Activated CD4-positive, CD25-positive, alpha-beta regulatory T cell treated with anti-CD3 and anti-CD28 coated beads, Interleukin-2, amount 50 U/mL, for 16 hours (primary cell): ENCODE results near the gene MED29.

Source experiments
- DNase-seq: peaks from one replicate; pipeline ENCODE4 v3.0.0-alpha.2; 2020; ENCODE audit warnings: low read depth, low spot score

MED29 gene

DNA sequence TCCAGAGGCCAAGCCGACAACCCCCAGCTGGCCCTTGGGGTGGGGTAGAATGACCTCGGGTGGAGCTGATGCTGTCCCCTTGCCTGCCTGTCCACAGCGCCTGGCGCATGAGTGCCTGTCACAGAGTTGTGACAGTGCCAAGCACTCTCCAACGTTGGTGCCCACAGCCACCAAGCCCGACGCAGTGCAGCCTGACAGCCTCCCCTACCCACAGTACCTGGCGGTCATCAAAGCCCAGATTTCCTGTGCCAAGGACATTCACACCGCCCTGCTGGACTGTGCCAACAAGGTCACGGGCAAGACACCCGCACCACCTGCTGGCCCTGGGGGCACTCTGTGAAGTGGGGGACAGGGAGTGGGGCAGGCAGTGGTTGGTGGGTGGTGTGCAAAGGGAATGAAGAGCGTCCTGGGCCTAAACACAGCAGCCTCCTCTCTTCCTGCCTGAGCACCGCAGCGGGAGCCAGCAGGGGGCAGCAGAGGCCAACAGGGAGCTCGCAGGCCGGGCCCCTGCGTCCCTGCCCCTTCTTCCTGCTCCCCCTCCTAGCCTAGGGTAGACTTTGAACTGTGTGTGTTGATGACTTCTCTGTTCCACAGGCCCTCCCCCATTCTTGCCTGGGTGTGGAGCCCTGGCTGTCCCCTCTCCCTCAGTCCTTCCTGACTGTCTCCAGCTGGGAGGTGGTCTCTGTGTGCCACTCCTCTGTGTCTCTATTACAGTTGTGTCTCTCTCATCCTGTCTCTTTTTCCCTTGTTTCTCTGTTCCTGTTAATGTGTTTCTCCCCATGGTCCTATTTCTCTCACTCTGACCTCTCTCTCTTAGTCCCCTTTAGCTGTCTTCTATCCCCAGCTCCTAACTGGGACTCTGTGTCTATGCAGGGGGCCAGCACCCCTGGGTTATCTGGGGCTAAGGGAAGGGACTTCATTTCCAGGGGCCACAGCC is 6.5 kb downstream of the MED29 start:
- DNase-seq, result peak; percentile 87

DNA sequence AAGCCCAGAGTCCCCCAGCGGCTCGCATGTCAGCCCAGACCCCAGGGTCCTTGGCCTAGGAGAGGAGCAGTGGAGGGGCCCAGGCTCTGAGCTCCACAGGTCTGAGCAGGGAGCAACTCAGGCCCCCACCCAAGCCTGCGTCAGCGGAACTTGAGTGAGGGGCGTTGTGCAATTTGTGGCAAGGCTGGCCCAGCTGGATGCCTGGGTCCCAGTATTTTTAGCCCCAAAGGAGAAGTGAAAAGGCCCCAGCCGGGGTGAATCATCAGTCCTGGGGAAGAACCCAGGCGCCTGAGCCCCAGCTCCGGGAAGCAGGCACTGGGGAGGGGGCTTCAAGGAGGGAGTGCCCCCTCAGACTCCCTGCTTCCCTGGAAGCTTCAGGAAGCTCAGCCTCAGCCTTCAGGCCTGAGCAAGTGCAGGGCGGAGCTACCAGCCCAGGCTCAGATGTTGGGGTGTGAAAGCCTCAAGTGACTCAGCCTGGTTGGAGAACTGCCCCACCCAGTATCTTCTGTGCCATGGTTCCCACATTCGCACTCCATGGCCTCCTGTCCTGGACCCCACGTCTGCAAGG is 7.2 kb downstream of the MED29 start:
- no peak for DNase-seq

DNA sequence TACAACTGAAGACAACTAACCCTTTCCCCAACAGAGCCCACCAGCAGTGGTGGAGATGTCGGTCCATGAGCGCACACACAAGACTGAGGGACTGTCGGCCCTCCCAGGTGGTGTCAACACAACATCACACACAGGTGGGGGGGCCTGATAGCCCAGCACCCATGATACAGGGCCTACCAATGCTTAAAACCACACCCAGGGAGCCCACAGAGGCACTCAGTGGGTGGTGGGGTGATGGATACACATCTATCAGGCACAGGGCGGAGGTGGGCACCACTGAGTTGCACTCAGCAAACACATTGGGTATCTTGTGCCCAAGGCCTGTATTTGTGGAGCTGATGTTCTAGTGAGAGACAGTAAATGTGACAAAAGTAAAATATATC is 8.5 kb downstream of the MED29 start:
- no peak for DNase-seq

DNA sequence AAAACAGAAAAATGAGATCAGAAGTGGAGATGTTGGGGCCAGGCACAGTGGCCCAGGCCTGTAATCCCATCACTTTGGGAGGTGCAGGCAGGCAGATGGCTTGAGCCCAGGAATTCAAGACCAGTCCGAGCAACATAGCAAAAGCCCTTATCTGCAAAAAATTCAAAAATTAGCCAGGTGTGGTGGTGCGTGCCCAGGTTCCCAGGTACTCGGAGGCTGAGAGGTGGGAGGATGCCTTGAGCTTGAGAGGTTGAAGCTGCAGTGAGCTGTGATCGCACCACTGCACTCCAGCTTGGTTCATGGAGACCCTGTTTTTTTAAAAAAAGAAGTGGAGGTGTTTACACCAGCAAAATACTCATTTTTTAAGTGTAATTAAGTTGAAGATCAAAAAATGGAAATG is 8.9 kb downstream of the MED29 start:
- DNase-seq, result no peak

DNA sequence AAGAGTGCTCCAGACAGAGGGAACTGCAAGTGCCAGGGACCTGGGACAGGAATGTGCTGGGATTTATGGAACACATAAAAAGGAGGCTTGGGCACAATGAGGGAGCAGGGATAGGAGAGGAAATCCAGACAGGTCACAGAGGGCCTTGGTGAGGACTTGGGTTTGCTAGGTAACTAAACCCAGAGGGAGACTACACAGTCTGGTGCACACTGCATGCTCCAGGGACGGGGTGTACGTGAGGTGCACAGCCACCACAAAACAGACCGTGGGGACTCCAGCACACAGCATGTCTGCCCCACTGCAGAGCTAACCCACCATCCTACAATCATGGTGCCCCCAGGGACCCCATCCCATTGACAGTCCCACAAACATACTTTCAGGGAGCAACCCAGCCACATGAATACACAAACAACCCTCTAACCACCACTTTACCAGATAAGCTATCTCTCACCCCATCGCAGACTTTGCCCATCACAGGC is 9.9 kb downstream of the MED29 start:
- DNase-seq, result no peak

DNA sequence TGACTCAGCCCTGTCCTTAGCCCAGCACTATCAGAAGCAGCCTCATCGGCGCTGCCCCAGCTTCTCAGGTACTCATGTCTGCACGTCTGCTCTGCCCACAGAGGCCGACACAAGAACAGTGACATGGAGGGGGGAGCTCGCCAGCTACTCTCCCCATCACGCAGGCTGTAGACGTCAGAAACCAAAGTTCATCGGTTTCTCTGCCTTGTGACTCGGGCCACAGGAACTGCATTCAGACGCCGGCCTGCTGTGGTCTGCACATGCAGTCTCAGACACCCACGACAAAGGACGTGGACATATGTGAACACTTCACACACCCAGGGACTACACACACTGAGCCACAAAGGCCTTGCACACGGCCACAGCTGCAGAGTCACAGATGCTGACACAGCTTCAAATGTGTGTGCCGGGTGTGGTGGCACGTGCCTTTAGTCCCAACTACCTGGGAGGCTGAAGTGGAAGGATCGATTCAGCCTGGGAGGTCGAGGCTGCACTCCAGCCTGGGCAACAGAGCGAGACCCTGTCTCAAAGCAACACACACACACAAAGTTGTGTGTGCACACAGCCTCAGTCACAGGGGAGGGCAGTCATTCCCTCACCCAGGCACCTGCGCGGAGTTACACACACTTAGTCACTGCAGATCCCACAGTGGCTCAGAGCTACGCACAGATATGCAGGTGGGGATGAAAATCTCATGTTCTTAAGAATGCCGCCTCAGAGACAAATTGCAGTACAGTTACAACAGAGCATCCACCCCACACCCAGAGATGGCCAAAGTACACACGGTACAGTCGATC is 10.6 kb downstream of the MED29 start:
- peak; percentile 65 for DNase-seq

DNA sequence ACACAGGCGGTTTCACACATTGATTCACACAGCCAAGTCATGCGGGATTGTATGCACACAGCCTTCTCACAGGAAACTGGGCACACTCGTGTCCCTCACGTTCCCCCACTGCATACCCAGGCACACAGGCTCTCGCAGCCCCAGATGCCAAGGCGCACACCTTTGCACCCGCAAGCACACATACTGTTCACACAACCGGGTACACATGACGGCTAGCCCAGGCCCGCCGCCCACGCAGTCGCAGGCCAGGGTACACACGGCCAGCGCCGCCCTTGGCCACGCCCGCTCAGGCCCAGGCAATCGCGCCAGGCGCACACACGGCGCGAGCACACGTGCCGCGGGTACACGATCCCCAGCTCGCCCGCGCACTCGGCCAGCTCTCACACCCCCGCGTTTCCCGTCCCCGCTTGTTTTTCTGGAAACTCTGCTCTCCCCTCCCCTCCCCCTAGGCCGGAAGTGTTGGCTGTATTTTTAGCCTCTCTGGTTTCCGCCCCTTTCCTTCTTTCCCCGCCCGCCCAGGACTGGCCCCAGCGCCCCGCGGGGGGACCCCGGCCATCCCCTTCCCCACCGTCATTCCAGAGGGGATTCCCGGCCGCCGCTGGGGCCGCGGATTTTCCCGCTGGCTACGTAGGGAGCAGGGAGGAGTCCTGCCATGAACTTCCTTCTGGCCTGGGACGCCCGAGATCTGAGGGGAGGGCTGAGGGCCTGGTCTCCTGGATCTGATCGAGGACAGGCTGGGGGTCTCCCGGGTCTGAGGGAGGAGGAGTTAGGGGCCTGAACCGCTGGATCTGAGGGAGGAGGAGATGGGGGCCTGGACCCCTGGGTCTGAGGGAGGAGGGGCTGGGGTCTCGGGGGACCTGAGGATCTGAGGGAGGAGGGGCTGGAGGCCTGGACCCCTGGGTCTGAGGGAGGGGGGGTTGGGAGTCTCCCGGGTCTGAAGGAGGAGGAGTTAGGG is 11.4 kb downstream of the MED29 start:
- DNase-seq, result peak; percentile 73

DNA sequence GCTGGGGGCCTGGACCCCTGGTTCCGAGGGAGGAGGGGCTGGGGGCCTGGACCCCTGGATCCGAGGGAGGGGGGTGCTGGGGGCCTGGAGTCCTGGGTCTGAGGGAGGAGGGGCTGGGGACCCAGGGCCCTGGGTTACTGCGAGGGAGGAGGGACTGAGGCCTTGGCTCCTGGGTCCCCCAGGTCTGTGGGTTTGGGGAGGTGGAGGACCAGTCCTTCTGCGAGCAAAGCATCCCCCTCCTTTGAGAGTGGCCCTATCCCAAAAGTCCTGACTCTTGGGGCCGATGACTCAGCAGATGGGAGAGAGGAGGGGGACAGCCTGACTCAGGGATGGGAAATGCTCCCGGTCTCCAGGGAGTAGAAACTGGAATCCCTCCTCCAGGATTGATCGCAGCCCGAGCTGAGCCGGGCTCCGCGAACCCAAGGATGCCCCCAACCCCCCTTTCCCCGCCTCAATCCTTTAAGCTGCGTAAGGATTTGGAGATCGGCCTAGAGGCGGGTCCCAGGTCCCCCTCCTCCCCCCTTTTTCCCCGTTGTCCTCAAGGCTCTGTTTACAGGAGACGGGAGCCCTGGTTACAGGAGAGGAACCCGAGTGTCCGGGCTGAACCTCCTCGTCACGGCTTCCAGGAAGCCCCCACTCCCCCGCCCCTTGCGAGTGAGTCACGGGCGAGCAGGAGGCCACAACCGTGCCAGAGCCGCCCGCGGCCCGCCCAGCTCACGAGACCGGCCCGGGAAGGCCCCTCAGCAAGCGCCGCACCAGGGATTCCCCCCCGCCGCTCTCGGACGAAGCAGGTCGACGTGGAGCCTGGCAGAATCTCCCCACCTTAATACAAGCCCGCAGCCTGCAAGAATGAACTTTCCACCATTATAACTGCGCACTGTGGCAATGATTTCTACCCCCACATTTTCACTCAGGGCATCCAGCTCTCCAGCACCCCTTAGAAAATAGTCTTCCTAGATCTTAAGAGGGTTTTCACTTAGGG is 12.4 kb downstream of the MED29 start:
- DNase-seq, result peak; percentile 95

DNA sequence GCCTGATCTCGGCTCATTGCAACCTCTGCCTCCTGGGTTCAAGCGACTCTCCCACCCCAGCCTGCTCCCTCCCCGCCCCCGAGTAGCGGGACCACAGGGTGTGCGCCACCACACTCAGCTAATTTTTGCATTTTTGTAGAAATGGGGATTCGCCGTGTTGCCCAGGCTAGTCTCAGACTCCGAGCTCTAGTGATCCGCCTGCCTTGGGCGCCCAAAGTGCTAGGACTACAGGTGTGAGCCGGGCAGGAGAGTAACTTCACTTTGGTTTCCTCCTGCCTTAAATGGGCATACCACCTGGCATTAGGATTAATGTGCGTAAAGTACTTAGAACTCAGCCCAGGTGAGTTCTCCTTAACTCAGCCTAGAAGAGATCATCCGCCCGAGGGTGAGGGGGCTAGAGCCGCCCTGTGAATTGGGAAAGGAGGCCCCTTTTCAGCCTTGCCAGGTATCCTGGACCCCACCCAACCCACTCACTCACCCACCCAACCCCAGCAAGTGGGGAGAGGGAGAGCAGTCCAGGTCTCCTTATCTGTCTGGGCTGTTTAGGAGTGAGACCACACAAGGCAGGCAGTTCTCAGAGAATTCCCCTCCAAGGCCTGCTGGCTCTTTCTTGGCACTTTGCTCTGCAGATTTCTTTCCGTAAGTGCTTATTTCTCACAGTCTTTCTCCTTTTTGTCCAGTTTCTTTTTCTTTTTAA is 14.2 kb downstream of the MED29 start:
- DNase-seq, result no peak

DNA sequence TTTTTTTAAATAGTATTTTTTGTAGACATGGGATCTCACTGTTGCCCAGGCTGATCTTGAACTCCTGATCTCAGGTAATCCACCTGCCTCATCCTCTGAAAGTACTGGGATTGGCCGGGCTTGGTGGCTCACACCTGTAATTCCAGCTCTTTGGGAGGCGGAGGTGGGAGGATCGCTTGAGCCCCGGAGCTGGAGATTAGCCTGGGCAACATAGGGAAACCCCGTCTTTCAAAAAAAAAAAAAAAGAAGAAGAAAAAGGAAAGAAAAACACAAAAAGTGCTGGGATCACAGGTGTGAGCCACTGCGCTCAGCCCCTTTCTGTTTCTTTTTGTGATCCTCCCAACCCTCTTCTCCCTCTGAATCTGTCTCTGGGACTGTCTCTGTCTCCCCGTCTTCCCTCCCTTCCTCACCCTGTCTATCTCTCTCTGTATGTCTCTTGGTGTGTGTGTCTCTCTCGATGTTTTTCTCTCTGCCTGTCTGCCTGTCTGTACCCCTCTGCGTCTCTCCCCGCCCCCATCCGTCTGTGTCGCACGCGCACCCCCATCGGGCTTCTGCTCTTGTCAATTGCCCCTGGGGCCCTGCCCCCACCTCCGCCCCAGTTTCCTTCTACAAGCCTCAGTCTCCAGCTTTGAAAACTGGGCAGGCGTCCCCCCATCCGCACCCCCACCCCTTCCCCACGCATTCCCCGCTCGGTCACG is 14.9 kb downstream of the MED29 start:
- DNase-seq, result peak; percentile 75

DNA sequence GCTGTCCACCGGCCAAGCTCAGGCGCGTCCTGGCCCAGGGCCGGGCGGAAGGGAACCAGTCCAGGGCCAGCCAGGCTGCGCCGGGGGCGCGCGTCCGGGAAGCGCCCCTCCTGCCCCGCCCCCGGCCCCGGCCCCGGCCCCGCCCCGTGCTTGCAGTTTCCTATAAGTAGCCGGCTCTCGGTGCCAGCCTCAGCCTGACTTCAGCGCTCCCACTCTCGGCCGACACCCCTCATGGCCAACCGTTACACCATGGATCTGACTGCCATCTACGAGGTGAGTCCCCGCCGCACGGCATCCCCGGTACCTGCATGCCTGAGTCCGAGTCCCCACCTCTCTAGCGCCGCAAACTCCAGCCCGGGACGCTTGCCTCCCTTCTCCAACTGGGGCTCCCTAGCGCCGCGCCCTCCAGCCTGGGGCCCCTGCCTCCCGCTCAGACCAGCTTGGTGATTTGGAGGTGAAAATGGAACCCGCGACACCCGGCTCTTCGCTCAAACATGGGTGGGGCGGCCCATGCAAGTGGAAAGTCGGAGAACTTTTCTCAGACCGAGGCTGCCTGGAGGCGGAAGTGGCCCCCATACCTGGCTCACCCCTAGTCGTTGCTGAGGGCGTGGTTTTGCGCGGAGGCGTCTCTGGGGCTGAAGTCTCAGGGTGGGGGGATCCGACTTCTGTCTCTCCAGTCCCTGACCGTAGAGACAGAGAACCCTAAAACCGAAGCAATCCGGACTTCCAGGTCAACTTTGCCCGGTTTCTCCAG is 15.7 kb downstream of the MED29 start, which contains the start of gene ZFP36:
TSS of gene ZFP36 (plus strand) at position 192 of the 754 bp plus-strand sequence. CDS start at position 250, 58 bp downstream.
- DNase-seq, result peak; percentile 79

DNA sequence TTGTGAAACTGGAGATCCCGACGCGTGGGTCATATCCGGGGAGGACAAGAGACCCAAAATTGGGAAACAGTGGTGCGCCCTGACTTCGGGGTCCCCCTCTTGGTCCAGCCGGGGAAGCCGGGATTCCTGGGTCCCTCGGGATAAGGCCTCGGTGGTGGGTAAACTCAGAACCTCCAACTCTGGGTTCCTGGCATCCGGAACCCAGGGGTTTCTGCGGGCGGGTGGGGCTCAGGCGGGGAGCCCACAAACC is 16.2 kb downstream of the MED29 start:
- DNase-seq, result peak; percentile 44

DNA sequence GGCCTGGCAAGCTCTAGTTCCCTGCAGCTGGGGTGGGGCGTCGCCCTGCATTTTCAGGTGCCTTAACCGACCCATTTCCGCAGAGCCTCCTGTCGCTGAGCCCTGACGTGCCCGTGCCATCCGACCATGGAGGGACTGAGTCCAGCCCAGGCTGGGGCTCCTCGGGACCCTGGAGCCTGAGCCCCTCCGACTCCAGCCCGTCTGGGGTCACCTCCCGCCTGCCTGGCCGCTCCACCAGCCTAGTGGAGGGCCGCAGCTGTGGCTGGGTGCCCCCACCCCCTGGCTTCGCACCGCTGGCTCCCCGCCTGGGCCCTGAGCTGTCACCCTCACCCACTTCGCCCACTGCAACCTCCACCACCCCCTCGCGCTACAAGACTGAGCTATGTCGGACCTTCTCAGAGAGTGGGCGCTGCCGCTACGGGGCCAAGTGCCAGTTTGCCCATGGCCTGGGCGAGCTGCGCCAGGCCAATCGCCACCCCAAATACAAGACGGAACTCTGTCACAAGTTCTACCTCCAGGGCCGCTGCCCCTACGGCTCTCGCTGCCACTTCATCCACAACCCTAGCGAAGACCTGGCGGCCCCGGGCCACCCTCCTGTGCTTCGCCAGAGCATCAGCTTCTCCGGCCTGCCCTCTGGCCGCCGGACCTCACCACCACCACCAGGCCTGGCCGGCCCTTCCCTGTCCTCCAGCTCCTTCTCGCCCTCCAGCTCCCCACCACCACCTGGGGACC is 16.6 kb downstream of the MED29 start:
- DNase-seq, result no peak

DNA sequence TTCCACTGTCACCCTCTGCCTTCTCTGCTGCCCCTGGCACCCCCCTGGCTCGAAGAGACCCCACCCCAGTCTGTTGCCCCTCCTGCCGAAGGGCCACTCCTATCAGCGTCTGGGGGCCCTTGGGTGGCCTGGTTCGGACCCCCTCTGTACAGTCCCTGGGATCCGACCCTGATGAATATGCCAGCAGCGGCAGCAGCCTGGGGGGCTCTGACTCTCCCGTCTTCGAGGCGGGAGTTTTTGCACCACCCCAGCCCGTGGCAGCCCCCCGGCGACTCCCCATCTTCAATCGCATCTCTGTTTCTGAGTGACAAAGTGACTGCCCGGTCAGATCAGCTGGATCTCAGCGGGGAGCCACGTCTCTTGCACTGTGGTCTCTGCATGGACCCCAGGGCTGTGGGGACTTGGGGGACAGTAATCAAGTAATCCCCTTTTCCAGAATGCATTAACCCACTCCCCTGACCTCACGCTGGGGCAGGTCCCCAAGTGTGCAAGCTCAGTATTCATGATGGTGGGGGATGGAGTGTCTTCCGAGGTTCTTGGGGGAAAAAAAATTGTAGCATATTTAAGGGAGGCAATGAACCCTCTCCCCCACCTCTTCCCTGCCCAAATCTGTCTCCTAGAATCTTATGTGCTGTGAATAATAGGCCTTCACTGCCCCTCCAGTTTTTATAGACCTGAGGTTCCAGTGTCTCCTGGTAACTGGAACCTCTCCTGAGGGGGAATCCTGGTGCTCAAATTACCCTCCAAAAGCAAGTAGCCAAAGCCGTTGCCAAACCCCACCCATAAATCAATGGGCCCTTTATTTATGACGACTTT is 17.4 kb downstream of the MED29 start:
- no peak for DNase-seq

DNA sequence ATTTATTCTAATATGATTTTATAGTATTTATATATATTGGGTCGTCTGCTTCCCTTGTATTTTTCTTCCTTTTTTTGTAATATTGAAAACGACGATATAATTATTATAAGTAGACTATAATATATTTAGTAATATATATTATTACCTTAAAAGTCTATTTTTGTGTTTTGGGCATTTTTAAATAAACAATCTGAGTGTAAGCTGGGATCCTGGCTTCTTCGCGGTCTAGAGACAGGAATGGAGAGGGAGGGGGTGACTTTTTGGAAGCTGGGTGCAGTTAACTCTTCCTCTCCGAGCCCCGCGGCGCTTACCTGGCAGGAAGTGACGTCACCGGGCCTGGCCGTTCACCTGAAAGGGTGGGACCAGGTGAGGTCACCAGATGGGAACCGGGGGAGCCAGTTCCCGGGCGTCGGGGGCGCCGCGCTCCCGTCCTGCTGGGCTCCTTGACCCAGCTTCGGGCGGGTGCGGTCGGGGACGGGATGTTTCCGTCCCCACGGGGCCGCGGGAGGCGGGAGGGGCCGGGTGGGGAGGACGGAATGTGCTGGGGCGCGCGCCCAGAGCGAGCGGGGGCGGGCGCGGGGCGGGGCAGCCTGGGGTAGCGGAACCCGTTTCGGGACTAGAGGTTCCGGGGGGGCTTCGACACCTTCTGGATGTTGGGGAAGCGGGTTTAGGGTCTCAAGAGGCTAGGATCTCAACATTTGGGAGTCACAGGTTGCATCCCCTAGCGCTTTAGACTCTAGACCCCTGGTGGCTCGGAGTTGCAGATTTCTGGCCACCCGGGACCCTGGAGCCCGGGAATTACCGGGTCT is 18.2 kb downstream of the MED29 start:
- peak; percentile 73 for DNase-seq
